Measurements from ENCODE around the gene HTR1D. TPM values are rescaled to one million over a fixed set of nuclear protein-coding genes. Genes with fewer than 3 reads are reported as not detected.

HTR1D gene
- total and polyA plus RNA-seq, 12 donors = 0.03 to 0.06 TPM; not detected in 10

DNA sequence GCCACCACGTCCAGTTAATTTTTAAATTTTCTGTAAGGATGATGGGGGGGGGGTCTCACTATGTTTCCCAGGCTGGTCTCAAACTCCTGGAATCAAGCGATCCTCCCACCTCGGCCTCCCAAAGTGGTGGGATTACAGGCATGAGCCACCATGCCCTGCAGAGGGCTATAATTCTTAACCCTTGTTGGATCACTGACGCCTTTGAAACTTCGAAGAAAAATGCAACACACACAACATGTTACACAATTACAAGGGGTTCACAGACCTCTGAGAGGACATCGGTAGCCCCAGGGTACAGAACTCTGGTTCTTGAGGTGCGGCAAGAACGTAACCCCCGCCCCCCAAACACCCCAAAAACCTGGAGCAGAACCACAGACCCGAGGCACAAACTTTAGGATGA is 40.3 kb downstream of the HTR1D start:
- peak overlapping the region in 2 of 4 donors; percentile 31 to 77 for H3K4me3 ChIP-seq
- H3K27ac ChIP-seq = peak overlapping the region in 4 of 5 donors; percentile 71 to 96 (median 82)
- no peaks in the 10 kb centered on the region for H3K36me3 ChIP-seq (replicated peaks in 1 of 2)
- DNase-seq = no peak
- WGBS, 4 donors = 44 to 60% (median 50%) methylated on average over 3 to 10 of the region's 10 CpGs
- peaks cover 8 to 21% of the 10 kb centered on the region in 2 donors for H3K4me1 ChIP-seq (replicated peaks in 1 of 2)
- H3K9me3 ChIP-seq (replicated peaks in 1 of 3) = no peaks in the 10 kb centered on the region
- TF ChIP-seq POLR2A (IDR thresholded peaks at IDR 0.05) = no peak
- TF ChIP-seq, protein P1, sequence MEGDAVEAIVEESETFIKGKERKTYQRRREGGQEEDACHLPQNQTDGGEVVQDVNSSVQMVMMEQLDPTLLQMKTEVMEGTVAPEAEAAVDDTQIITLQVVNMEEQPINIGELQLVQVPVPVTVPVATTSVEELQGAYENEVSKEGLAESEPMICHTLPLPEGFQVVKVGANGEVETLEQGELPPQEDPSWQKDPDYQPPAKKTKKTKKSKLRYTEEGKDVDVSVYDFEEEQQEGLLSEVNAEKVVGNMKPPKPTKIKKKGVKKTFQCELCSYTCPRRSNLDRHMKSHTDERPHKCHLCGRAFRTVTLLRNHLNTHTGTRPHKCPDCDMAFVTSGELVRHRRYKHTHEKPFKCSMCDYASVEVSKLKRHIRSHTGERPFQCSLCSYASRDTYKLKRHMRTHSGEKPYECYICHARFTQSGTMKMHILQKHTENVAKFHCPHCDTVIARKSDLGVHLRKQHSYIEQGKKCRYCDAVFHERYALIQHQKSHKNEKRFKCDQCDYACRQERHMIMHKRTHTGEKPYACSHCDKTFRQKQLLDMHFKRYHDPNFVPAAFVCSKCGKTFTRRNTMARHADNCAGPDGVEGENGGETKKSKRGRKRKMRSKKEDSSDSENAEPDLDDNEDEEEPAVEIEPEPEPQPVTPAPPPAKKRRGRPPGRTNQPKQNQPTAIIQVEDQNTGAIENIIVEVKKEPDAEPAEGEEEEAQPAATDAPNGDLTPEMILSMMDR (IDR thresholded peaks at IDR 0.05) = no peak
- H3K27me3 ChIP-seq = no peaks in the 10 kb centered on the region
- intact Hi-C loops (cut with DNase I) = no loop called here

DNA sequence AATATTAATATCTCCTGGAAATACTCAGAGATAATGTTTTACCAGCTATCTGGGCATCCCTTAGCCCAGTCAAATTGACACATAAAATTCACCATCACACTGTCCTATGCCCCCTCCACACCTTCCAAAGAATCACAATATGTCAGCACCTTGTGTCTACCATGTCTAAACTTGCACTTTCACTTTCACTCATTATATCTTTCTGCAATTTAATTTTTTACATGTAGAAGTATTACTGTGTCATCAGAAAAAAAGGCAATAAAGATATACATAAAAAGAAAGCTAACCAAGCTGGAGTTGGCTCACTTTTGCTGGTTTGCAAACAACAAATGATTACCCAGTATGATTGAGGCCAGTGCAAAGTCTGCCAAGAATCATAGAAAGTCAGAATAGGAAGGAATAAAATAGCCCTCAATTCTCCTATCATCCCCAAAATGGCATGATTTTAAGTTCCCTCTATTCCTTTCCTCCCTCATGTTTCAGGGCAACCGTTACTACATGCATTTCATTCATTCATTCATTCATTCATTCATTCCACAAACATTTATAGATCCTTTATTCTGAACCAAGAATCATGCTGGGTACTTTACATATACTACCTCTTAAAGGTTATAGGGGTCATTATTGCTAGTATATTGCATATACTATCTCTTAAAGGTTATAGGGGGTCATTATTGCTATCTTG is 42.7 kb downstream of the HTR1D start:
- H3K4me1 ChIP-seq (replicated peaks in 1 of 2) = peaks cover 8 to 29% of the 10 kb centered on the region in 2 donors
- TF ChIP-seq, protein P1 (IDR thresholded peaks at IDR 0.05) = no peak
- TF ChIP-seq POLR2A (IDR thresholded peaks at IDR 0.05) = no peak
- H3K27me3 ChIP-seq = no peaks in the 10 kb centered on the region
- H3K36me3 ChIP-seq (replicated peaks in 1 of 2) = no peaks in the 10 kb centered on the region
- no peak for DNase-seq
- intact Hi-C loops (cut with DNase I) = no loop called here
- WGBS, 4 donors = 48 to 59% (median 53%) methylated on average over 1 of the region's 1 CpG
- H3K27ac ChIP-seq = no peak overlapping the region
- H3K4me3 ChIP-seq = no peak overlapping the region
- H3K9me3 ChIP-seq (replicated peaks in 1 of 3) = no peaks in the 10 kb centered on the region

DNA sequence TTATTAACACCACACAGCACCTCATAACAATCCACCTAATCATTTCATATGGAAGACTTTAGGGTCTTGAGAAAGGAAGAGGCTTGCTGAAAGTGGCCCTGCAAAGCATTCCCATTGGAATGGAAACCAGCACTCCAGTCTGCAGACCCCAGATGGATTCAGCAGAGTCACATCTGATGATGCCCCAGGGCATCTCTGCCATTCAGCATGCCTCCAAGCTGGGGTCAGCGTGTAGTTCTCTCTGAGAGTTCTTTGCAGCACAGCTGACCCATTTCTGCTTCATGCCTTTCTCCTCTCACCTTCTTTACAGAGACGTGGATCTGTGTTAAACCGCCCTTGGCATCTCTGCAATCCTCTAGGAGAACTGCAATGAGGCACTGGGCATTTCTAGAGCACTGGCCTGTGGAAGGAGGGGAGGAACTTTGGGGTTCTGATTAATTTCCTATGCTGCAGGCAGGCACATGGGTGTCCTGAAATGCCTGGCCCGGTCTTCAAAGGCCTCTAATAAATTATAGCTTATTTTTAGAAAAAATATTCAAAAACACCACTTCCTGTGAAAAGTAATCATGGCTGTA is 46.0 kb downstream of the HTR1D start:
- intact Hi-C loops (cut with DNase I) = no loop called here
- Histone ChIP-seq H3K9me3 (replicated peaks in 1 of 3) (no peaks in the 10 kb centered on the region), H3K27ac (peak overlapping the region in 4 of 5 donors; percentile 16 to 53 (median 40)), H3K27me3 (no peaks in the 10 kb centered on the region), H3K4me1 (replicated peaks in 1 of 2) (peaks cover 4 to 27% of the 10 kb centered on the region in 2 donors), H3K4me3 (no peak overlapping the region), H3K36me3 (replicated peaks in 1 of 2) (no peaks in the 10 kb centered on the region)
- WGBS, 4 donors = 25 to 45% (median 34%) methylated on average over 4 of the region's 4 CpGs
- DNase-seq = peak in 5 of 7 donors; percentile 32 to 66 (median 47)
- TF ChIP-seq POLR2A (IDR thresholded peaks at IDR 0.05) = no peak
- TF ChIP-seq, protein P1 (IDR thresholded peaks at IDR 0.05) = no peak

DNA sequence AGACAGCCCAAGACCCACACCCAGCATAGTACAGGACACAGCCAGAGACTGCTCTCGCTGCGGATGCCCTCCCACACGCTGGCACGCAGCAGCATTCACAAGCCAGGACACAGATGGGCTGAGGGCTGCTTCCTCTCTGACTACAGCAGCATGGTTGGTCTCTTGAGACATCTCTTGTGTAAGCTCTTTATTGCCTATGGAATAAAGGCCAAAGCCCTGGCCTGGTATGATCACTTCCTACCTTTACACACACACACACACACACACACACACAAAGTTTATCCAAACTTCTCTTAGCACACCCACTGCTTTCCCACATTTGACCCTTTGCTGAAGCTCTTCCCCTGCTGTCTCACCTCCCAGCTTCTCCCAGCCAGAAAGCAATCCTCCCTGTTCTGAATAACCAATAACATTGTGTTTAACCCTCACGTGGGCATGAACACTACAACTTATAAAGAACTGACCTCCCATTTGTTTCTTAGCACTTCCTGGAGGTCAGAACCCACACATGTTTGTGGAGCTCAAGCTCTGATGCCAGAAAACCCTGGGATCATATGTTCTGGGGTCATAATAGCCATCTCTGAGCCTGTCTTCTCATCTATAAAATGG is 47.5 kb downstream of the HTR1D start:
- TF ChIP-seq, protein P1 (IDR thresholded peaks at IDR 0.05) = no peak
- TF ChIP-seq POLR2A (IDR thresholded peaks at IDR 0.05) = no peak
- 31 to 45% (median 39%) methylated on average over 4 to 5 of the region's 5 CpGs for WGBS, 4 donors
- Histone ChIP-seq H3K27ac (peak overlapping the region in 3 of 5 donors; percentile 2 to 93 (median 92)), H3K4me1 (replicated peaks in 1 of 2) (peaks cover 12 to 41% of the 10 kb centered on the region in 2 donors), H3K27me3 (no peaks in the 10 kb centered on the region), H3K4me3 (no peak overlapping the region), H3K9me3 (replicated peaks in 1 of 3) (no peaks in the 10 kb centered on the region), H3K36me3 (replicated peaks in 1 of 2) (no peaks in the 10 kb centered on the region)
- intact Hi-C loops (cut with DNase I) = loop anchor here in 1 of 2 donors (5.0 kb wide), 1 partner anchor 68 kb away; no protein-coding TSS in a partner anchor
- DNase-seq = peak; percentile 39 to 82 (median 68)
